IPS-11a (cell line): ENCODE data around the gene TUBB6.

Experiments
- H3K4me3 ChIP-seq: one replicate; pipeline ENCODE4 v1.5.1; 2013; ENCODE audit warnings: low read depth, low read length, control low read depth

The TUBB6 gene

GRCh38 chr18:12335503-12335902, 27.5 kb downstream of the TUBB6 start:
- H3K4me3 ChIP-seq: no peak overlapping the region

GRCh38 chr18:12336171-12336613, 28.2 kb downstream of the TUBB6 start:
- no peak overlapping the region for H3K4me3 ChIP-seq

- no peak overlapping the region for H3K4me3 ChIP-seq
These were observed 28.8 kb downstream of the TUBB6 start for GRCh38 chr18:12336887-12337286.

GRCh38 chr18:12338382-12338781, 30.3 kb downstream of the TUBB6 start:
- no peak overlapping the region for H3K4me3 ChIP-seq

- H3K4me3 ChIP-seq: no peak overlapping the region
These were observed 33.1 kb downstream of the TUBB6 start for GRCh38 chr18:12340945-12341660.

GRCh38 chr18:12342661-12343060, 34.6 kb downstream of the TUBB6 start:
- no peak overlapping the region for H3K4me3 ChIP-seq

- H3K4me3 ChIP-seq: no peak overlapping the region
These were observed 37.6 kb downstream of the TUBB6 start for GRCh38 chr18:12345491-12346239.

- no peak overlapping the region for H3K4me3 ChIP-seq
These were observed 38.2 kb downstream of the TUBB6 start for GRCh38 chr18:12346240-12346565.

GRCh38 chr18:12347895-12348294, 39.9 kb downstream of the TUBB6 start:
- H3K4me3 ChIP-seq: no peak overlapping the region

GRCh38 chr18:12352188-12352587, 44.1 kb downstream of the TUBB6 start:
- H3K4me3 ChIP-seq: no peak overlapping the region

GRCh38 chr18:12359515-12359927, 51.5 kb downstream of the TUBB6 start:
- no peak overlapping the region for H3K4me3 ChIP-seq

- H3K4me3 ChIP-seq: no peak overlapping the region
These were observed 53.8 kb downstream of the TUBB6 start for GRCh38 chr18:12361770-12362378.

- no peak overlapping the region for H3K4me3 ChIP-seq
These were observed 54.6 kb downstream of the TUBB6 start for GRCh38 chr18:12362473-12363174.

GRCh38 chr18:12366379-12366778, 58.3 kb downstream of the TUBB6 start:
- no peak overlapping the region for H3K4me3 ChIP-seq

- H3K4me3 ChIP-seq: no peak overlapping the region
These were observed 58.7 kb downstream of the TUBB6 start for GRCh38 chr18:12366784-12367183.

GRCh38 chr18:12369211-12369610, 61.2 kb downstream of the TUBB6 start:
- H3K4me3 ChIP-seq: no peak overlapping the region

- no peak overlapping the region for H3K4me3 ChIP-seq
These were observed 63.5 kb downstream of the TUBB6 start for GRCh38 chr18:12371590-12371989.

- H3K4me3 ChIP-seq: no peak overlapping the region
These were observed 64.4 kb downstream of the TUBB6 start for GRCh38 chr18:12372406-12372805.

- H3K4me3 ChIP-seq: no peak overlapping the region
These were observed 65.2 kb downstream of the TUBB6 start for GRCh38 chr18:12373116-12373770.

GRCh38 chr18:12373771-12374116, 65.7 kb downstream of the TUBB6 start:
- H3K4me3 ChIP-seq: no peak overlapping the region

- H3K4me3 ChIP-seq: no peak overlapping the region
These were observed 66.4 kb downstream of the TUBB6 start for GRCh38 chr18:12374401-12374800.
